HCT116 (cell line): ENCODE measurements around the gene ABL1.

Source experiments
- CEBPB ChIP-seq: IDR thresholded peaks from 2 replicates; pipeline ENCODE4 v1.6.1; 2012; ENCODE audit warnings: low read depth
- POLR2AphosphoS5 ChIP-seq: IDR thresholded peaks from 2 replicates; pipeline ENCODE4 v1.6.1; 2011; ENCODE audit warnings: mild to moderate bottlenecking, low read depth, low read length, moderate library complexity
- YY1 ChIP-seq: IDR thresholded peaks from 2 replicates; pipeline ENCODE4 v1.6.1; 2011; ENCODE audit warnings: low read length, low read depth, moderate library complexity, mild to moderate bottlenecking; ENCODE audit not compliant: insufficient replicate concordance; ENCODE audit errors: extremely low read depth
- ZNF274 ChIP-seq: fragments of 200-500 bp; sonication (Bioruptor generic); IDR thresholded peaks from 2 replicates; pipeline ENCODE4 v1.6.1; 2014; ENCODE audit warnings: mild to moderate bottlenecking, low read depth, low read length, inconsistent platforms
- TF ChIP-seq, protein P1 (sequence below), 3 experiments: fragments of 200-600 bp in 1 of 3; sonication (generic) in 1 of 3; IDR thresholded peaks in 2 of 3; conservative IDR thresholded peaks in 1 of 3; 2 replicates each; pipeline ENCODE4 v1.5.1; 2012 to 2017; ENCODE audit warnings: low read depth in 2 of 3, low read length in 2 of 3, antibody characterized with exemption in 1 of 3, borderline replicate concordance in 1 of 3, control low read depth in 1 of 3, mild to moderate bottlenecking in 1 of 3, mixed read lengths in 1 of 3, mixed run types in 1 of 3, moderate library complexity in 1 of 3; ENCODE audit not compliant: insufficient read depth in 1 of 3
- TF ChIP-seq, protein P2 (sequence below): IDR thresholded peaks from 2 replicates; pipeline ENCODE4 v1.6.1; 2012; ENCODE audit warnings: low read depth

DNA sequence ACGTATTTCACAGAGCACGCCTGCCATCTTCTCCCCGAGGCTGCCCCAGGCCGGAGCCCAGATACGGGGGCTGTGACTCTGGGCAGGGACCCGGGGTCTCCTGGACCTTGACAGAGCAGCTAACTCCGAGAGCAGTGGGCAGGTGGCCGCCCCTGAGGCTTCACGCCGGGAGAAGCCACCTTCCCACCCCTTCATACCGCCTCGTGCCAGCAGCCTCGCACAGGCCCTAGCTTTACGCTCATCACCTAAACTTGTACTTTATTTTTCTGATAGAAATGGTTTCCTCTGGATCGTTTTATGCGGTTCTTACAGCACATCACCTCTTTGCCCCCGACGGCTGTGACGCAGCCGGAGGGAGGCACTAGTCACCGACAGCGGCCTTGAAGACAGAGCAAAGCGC is 51.9 kb downstream of the ABL1 start:
- TF ChIP-seq YY1 (no peak), ZNF274 (no peak), POLR2AphosphoS5 (no peak), CEBPB (no peak)
- TF ChIP-seq, protein P1, sequence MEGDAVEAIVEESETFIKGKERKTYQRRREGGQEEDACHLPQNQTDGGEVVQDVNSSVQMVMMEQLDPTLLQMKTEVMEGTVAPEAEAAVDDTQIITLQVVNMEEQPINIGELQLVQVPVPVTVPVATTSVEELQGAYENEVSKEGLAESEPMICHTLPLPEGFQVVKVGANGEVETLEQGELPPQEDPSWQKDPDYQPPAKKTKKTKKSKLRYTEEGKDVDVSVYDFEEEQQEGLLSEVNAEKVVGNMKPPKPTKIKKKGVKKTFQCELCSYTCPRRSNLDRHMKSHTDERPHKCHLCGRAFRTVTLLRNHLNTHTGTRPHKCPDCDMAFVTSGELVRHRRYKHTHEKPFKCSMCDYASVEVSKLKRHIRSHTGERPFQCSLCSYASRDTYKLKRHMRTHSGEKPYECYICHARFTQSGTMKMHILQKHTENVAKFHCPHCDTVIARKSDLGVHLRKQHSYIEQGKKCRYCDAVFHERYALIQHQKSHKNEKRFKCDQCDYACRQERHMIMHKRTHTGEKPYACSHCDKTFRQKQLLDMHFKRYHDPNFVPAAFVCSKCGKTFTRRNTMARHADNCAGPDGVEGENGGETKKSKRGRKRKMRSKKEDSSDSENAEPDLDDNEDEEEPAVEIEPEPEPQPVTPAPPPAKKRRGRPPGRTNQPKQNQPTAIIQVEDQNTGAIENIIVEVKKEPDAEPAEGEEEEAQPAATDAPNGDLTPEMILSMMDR (IDR thresholded peaks at IDR 0.05 in 2 of 3, conservative IDR thresholded peaks at IDR 0.05 in 1 of 3; ENCODE audit: borderline replicate concordance in 1 of 3, insufficient read depth in 1 of 3, low read depth in 2 of 3, low read length in 2 of 3): no peak
- TF ChIP-seq, protein P2, sequence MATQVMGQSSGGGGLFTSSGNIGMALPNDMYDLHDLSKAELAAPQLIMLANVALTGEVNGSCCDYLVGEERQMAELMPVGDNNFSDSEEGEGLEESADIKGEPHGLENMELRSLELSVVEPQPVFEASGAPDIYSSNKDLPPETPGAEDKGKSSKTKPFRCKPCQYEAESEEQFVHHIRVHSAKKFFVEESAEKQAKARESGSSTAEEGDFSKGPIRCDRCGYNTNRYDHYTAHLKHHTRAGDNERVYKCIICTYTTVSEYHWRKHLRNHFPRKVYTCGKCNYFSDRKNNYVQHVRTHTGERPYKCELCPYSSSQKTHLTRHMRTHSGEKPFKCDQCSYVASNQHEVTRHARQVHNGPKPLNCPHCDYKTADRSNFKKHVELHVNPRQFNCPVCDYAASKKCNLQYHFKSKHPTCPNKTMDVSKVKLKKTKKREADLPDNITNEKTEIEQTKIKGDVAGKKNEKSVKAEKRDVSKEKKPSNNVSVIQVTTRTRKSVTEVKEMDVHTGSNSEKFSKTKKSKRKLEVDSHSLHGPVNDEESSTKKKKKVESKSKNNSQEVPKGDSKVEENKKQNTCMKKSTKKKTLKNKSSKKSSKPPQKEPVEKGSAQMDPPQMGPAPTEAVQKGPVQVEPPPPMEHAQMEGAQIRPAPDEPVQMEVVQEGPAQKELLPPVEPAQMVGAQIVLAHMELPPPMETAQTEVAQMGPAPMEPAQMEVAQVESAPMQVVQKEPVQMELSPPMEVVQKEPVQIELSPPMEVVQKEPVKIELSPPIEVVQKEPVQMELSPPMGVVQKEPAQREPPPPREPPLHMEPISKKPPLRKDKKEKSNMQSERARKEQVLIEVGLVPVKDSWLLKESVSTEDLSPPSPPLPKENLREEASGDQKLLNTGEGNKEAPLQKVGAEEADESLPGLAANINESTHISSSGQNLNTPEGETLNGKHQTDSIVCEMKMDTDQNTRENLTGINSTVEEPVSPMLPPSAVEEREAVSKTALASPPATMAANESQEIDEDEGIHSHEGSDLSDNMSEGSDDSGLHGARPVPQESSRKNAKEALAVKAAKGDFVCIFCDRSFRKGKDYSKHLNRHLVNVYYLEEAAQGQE: no peak
